ENCODE results near the gene GUK1.

Gene GUK1

DNA sequence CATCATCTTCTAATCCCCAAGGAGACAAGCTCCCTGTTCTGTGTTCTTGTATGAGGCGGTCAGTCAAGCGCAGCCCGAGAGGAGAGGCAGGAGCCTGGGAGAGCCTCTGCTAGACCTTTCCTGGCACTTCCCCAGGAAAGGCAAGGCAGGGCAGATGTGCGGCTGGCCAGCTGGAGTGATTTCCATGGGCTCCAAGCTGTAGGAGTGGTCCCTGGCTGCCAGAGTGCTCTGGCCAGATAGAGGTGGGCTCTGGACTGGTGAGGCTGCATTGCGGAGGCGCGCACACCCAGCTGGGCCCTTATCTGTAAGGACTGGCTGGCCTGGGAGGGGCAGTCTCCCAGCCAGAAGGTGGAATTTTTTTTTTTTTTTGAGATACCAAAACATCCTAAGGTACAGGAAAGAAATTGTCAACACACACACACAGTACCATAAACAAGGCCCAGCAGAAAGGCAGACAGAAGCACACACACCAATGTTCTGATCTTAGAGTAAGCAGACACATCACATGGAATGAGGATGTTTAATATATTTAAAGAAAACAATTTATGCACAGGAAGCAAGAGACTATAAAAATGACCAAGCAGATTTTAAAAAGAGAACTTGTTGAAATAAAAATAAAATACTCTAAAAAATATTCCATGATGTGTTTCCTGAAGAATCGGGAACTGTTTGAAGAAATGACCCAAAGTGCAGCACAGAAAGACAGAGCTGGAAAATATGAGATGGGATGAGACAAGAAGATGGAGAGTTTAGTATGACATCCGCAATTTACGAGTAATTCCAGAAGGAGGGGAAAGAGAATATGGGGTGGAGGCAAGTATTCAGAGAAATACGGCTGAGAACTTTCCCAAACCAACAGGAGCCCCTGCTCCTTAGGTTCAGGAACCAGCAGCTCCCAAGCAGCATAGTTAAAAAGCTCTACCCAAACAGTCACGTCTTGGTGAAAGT, 38.9 kb downstream of the GUK1 start:
- TF ChIP-seq, protein P1, sequence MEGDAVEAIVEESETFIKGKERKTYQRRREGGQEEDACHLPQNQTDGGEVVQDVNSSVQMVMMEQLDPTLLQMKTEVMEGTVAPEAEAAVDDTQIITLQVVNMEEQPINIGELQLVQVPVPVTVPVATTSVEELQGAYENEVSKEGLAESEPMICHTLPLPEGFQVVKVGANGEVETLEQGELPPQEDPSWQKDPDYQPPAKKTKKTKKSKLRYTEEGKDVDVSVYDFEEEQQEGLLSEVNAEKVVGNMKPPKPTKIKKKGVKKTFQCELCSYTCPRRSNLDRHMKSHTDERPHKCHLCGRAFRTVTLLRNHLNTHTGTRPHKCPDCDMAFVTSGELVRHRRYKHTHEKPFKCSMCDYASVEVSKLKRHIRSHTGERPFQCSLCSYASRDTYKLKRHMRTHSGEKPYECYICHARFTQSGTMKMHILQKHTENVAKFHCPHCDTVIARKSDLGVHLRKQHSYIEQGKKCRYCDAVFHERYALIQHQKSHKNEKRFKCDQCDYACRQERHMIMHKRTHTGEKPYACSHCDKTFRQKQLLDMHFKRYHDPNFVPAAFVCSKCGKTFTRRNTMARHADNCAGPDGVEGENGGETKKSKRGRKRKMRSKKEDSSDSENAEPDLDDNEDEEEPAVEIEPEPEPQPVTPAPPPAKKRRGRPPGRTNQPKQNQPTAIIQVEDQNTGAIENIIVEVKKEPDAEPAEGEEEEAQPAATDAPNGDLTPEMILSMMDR (IDR thresholded peaks at IDR 0.05; ENCODE audit: low read depth, low read length), result no peak
- in situ Hi-C loops (cut with HindIII; ENCODE audit: low sequenced_read_pairs), result no loop called here
- DNase-seq (ENCODE audit: low read depth, low spot score), result no peak
- H3K4me3 ChIP-seq (ENCODE audit: low read depth, low read length), result no peak overlapping the region

DNA sequence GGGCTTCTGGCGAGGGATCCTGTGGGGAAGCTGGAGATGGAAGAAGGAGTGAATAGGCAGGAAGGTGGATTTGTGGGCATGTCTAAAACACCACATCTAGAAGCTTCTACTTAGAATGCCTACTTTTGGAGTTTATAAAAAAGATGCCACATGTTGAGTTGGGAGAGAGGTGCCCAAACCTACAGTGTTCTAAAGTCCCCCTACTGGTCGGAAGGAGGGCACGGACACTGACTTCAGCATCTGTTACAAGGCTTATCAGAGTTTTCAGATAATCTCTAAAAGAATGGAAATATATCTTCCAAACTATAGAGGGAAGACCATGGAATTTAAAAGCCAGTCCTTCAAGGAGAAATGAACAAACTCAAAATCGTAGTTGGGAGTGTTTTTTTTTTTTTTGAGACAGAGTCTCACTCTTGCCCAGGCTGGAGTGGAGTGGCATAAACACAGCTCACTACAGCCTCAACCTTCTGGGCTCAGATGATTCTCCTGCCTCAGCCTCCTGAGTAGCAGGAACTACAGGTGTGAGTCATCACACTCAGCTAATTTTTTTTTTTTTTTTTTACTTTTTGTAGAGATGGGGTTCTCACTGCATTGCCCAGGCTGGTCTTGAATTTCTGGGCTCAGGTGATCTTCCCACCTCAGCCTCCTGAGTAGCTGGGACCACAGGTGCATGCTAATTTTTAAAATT, 40.3 kb downstream of the GUK1 start:
- in situ Hi-C loops (cut with HindIII; ENCODE audit: low sequenced_read_pairs), result no loop called here
- no peak overlapping the region for H3K4me3 ChIP-seq (ENCODE audit: low read depth, low read length)
- TF ChIP-seq, protein P1 (IDR thresholded peaks at IDR 0.05; ENCODE audit: low read depth, low read length), result peak; percentile 13
- DNase-seq (ENCODE audit: low read depth, low spot score), result no peak

DNA sequence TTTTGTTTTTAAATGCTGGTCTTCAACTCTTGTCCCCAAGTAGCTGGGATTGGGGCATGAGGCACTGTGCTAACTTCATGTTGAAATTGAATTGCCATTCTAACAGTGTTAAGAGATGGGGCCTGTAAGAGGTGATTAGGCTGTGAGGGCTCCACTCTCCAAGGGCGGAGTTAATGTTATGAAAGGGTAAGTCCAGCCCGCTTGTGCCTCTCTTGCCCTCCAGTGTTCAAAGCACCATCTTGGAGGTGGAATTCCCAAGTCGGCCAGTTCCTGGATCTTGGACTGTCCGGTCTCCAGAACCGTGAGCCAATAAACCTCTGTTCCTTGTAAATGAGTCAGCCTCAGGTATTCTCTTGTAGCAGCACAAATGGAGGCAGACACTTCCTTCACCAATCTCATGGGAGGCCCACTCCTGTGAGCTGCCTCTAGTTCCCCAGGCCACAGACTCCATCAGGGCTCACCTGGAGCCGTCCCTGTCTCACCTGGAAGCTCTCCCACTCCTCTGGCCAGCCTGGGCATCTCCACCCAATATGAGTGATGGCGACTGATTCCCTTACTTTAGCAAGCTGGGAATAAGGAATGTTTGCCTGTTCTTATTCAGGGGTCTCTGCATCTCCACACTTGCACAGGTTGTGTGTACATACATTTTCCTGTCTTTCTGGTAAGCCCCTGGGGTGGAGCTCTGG, 41.0 kb downstream of the GUK1 start:
- TF ChIP-seq, protein P1 (IDR thresholded peaks at IDR 0.05; ENCODE audit: low read depth, low read length), result no peak
- H3K4me3 ChIP-seq (ENCODE audit: low read depth, low read length), result no peak overlapping the region
- in situ Hi-C loops (cut with HindIII; ENCODE audit: low sequenced_read_pairs), result no loop called here
- no peak for DNase-seq (ENCODE audit: low read depth, low spot score)

DNA sequence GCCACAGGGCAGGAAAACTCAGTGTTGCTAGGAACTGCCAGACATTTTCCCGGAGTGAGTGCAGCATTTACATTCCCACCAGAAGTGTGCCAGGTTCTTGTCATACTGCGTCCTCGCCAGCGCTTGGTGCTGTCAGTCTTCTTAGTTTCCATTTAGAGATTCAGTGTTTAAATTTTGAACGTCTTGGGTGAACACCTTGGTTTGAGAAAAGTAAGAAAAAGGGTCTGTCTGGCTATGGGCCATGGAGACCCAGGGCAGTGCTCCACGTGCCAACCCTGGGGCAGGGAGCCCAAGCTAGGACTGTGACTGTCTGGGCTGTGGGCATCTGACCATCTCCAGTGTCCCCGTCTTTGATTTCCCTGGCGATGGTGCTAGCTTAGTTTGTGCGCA, 41.6 kb downstream of the GUK1 start:
- in situ Hi-C loops (cut with HindIII; ENCODE audit: low sequenced_read_pairs), result no loop called here
- TF ChIP-seq, protein P1 (IDR thresholded peaks at IDR 0.05; ENCODE audit: low read depth, low read length), result no peak
- DNase-seq (ENCODE audit: low read depth, low spot score), result no peak
- no peak overlapping the region for H3K4me3 ChIP-seq (ENCODE audit: low read depth, low read length)

DNA sequence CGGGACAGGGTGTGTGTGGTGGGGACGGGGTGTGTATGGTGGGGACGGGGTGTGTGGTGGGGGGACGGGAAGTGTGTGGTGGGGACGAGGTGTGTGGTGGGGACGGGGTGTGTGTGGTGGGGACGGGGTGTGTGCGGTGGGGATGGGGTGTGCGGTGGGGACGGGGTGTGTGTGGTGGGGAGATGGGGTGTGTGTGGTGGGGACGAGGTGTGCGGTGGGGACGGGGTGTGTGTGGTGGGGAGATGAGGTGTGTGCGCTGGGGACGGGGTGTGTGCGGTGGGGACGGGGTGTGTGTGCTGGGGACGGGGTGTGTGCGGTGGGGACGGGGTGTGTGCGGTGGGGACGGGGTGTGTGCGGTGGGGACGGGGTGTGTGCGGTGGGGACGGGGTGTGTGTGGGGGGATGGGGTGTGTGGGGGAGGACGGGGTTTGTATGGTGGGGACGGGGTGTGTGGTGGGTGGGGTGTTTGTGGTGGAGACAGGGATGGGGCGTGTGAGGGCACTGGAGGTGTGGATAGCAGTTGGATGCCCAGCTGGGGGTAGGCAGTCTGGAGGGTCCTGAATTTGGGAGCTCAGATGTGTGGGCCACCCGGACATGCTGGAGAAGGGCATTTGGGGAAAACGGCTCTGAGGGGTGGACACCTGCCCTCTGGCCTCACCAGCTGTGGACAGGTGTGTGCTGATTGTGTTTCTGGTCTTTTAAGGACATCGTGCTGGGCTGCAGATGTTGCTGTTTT, 42.4 kb downstream of the GUK1 start:
- in situ Hi-C loops (cut with HindIII; ENCODE audit: low sequenced_read_pairs), result no loop called here
- H3K4me3 ChIP-seq (ENCODE audit: low read depth, low read length), result no peak overlapping the region
- DNase-seq (ENCODE audit: low read depth, low spot score), result no peak
- TF ChIP-seq, protein P1 (IDR thresholded peaks at IDR 0.05; ENCODE audit: low read depth, low read length), result no peak

DNA sequence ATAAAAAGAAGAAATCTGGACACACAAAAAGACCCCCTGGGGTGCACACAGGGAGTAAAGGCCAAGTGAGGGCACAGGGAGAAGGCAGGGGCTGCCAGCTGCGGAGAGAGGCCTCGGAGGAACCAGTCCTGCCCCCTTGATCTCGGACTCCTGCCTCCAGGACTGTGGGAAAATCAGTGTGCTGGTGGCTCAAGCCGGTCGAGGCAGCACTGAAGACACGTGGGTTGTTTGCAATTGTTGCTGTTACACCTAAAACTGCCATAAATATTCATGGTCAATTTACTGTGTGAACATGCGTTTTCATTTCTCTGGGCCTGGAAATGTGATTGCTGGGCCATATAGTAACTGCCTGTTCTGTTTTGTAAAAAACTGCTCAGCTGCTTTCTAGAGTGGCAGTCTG, 44.1 kb downstream of the GUK1 start:
- DNase-seq (ENCODE audit: low read depth, low spot score), result no peak
- no peak overlapping the region for H3K4me3 ChIP-seq (ENCODE audit: low read depth, low read length)
- TF ChIP-seq, protein P1 (IDR thresholded peaks at IDR 0.05; ENCODE audit: low read depth, low read length), result no peak
- in situ Hi-C loops (cut with HindIII; ENCODE audit: low sequenced_read_pairs), result no loop called here
